GM19240 (cell line): Measurements from ENCODE around the gene DRAM2.
"Not testable (repeated sequence)": the region's sequence is repeated elsewhere in the genome, so short reads cannot be mapped to it uniquely, and the experiment has no call there.

Experiments used
- DNase-seq: peaks from one replicate; pipeline ENCODE4 v3.0.0; 2011; ENCODE audit warnings: low spot score; ENCODE audit not compliant: insufficient read length

Gene DRAM2

GRCh38 chr1:111142356-111142975 lies 2.6 kb upstream of the DRAM2 start:
- no peak for DNase-seq

- no peak for DNase-seq
Observed at GRCh38 chr1:111141245-111142220, 1.6 kb upstream of the DRAM2 start.

- no peak for DNase-seq
Observed at GRCh38 chr1:111140680-111140967, 731 bp upstream of the DRAM2 start.

- no peak for DNase-seq
Observed at GRCh38 chr1:111139324-111139955, 453 bp downstream of the DRAM2 start.

GRCh38 chr1:111133866-111134265 lies 6.0 kb downstream of the DRAM2 start:
- no peak for DNase-seq

GRCh38 chr1:111131693-111132092 lies 8.2 kb downstream of the DRAM2 start:
- no peak for DNase-seq

GRCh38 chr1:111129376-111129775 lies 10.5 kb downstream of the DRAM2 start:
- no peak for DNase-seq

GRCh38 chr1:111127923-111128643 lies 11.8 kb downstream of the DRAM2 start:
- DNase-seq, result no peak

- no peak for DNase-seq
Observed at GRCh38 chr1:111126354-111126753, 13.5 kb downstream of the DRAM2 start.

GRCh38 chr1:111116496-111116895 lies 23.4 kb downstream of the DRAM2 start:
- DNase-seq, result no peak

- no peak for DNase-seq
Observed at GRCh38 chr1:111110197-111110899, 29.5 kb downstream of the DRAM2 start.

- DNase-seq, result no peak
Observed at GRCh38 chr1:111104981-111105380, 34.9 kb downstream of the DRAM2 start.

GRCh38 chr1:111101854-111102642 lies 37.8 kb downstream of the DRAM2 start:
- no peak for DNase-seq

- no peak for DNase-seq
Observed at GRCh38 chr1:111099289-111099688, 40.6 kb downstream of the DRAM2 start.

GRCh38 chr1:111097356-111098099 lies 42.4 kb downstream of the DRAM2 start:
- no peak for DNase-seq

GRCh38 chr1:111095421-111095820 lies 44.5 kb downstream of the DRAM2 start:
- DNase-seq, result not testable (repeated sequence)

- DNase-seq, result no peak
Observed at GRCh38 chr1:111089638-111090037, 50.3 kb downstream of the DRAM2 start.

GRCh38 chr1:111085676-111086075 lies 54.2 kb downstream of the DRAM2 start:
- DNase-seq, result no peak

- no peak for DNase-seq
Observed at GRCh38 chr1:111084999-111085398, 54.9 kb downstream of the DRAM2 start.
